Hepatocyte (in vitro differentiated cells): ENCODE measurements around the gene HOPX. TPM values are rescaled to one million over a fixed set of nuclear protein-coding genes. Genes with fewer than 3 reads are reported as not detected.

Source experiments
- DNase-seq: peaks from one replicate; pipeline ENCODE4 v3.0.0-alpha.2; 2016; ENCODE audit warnings: low spot score
- H2AFZ ChIP-seq: fragments of 200-600 bp; sonication (generic); 2 replicates; pipeline ENCODE4 v1.6.0; 2016; ENCODE audit warnings: antibody characterized with exemption, mild to moderate bottlenecking
- H3K27ac ChIP-seq: fragments of 200-600 bp; sonication (generic); 2 replicates; pipeline ENCODE4 v1.5.1; 2016; ENCODE audit warnings: mild to moderate bottlenecking
- H3K27me3 ChIP-seq: fragments of 200-600 bp; sonication (generic); 2 replicates; pipeline ENCODE4 v1.6.1; 2016
- H3K36me3 ChIP-seq: fragments of 200-600 bp; sonication (generic); replicated peaks from 2 replicates; pipeline ENCODE4 v1.5.1; 2016; ENCODE audit warnings: low read depth; ENCODE audit not compliant: insufficient read depth
- H3K4me1 ChIP-seq: fragments of 200-600 bp; sonication (generic); 2 replicates; pipeline ENCODE4 v1.5.1; 2016; ENCODE audit warnings: mild to moderate bottlenecking, moderate library complexity; ENCODE audit not compliant: insufficient read depth
- H3K4me2 ChIP-seq: fragments of 200-600 bp; sonication (generic); 2 replicates; pipeline ENCODE4 v1.6.0; 2016
- H3K4me3 ChIP-seq: fragments of 200-600 bp; sonication (generic); 2 replicates; pipeline ENCODE4 v1.5.1; 2016; ENCODE audit warnings: mild to moderate bottlenecking
- H3K79me2 ChIP-seq: fragments of 200-600 bp; sonication (generic); 2 replicates; pipeline ENCODE4 v1.6.0; 2017; ENCODE audit warnings: mild to moderate bottlenecking
- H3K9me2 ChIP-seq: fragments of 200-600 bp; sonication (generic); replicated peaks from 2 replicates; pipeline ENCODE4 v1.6.0; 2017; ENCODE audit warnings: mild to moderate bottlenecking; ENCODE audit not compliant: insufficient read depth
- H3K9me3 ChIP-seq: fragments of 200-600 bp; sonication (generic); 2 replicates; pipeline ENCODE4 v1.5.1; 2016; ENCODE audit warnings: low read depth, mild to moderate bottlenecking
- H4K20me1 ChIP-seq: fragments of 200-600 bp; sonication (generic); 2 replicates; pipeline ENCODE4 v1.6.0; 2016; ENCODE audit warnings: mild to moderate bottlenecking; ENCODE audit not compliant: insufficient read depth, poor library complexity, severe bottlenecking
- CTCF ChIP-seq: fragments of 200-600 bp; sonication (generic); IDR thresholded peaks from 2 replicates; pipeline ENCODE4 v1.5.1; 2016; ENCODE audit warnings: antibody characterized with exemption, mild to moderate bottlenecking; ENCODE audit not compliant: poor library complexity
- EZH2 ChIP-seq: fragments of 200-600 bp; sonication (generic); IDR thresholded peaks from 2 replicates; pipeline ENCODE4 v1.6.1; 2016; ENCODE audit warnings: antibody characterized with exemption, mild to moderate bottlenecking, borderline replicate concordance
- EZH2phosphoT487 ChIP-seq: fragments of 200-600 bp; sonication (generic); IDR thresholded peaks from one replicate; pipeline ENCODE4 v1.6.1; 2018; ENCODE audit warnings: antibody characterized with exemption, mild to moderate bottlenecking, low read depth, moderate library complexity; ENCODE audit not compliant: unreplicated experiment, severe bottlenecking
- WGBS: methylation state at CpG from one replicate; pipeline ENCODE4 v1.1.6; 2016; ENCODE audit warnings: low lambda C conversion rate; ENCODE audit errors: missing lambda C conversion rate; 5-methylcytosine and 5-hydroxymethylcytosine counted together
- polyA plus RNA-seq: library from polyadenylated mRNA; unstranded; fragments of >200 nt; fragmentation: Nextera tagmentation; extraction: Ambion mirVana; gene quantifications from 2 replicates; pipeline ENCODE4 v1.2.1, GENCODE V29; 2016
- total RNA-seq: library from RNA; depleted of rRNA; stranded (reverse); fragments of >200 nt; gene quantifications from 2 replicates; pipeline ENCODE4 v1.2.3, GENCODE V29; 2014

HOPX gene
- total and polyA plus RNA-seq, 2 experiments from 2014 or later, result 11.7 to 17.7 TPM

DNA sequence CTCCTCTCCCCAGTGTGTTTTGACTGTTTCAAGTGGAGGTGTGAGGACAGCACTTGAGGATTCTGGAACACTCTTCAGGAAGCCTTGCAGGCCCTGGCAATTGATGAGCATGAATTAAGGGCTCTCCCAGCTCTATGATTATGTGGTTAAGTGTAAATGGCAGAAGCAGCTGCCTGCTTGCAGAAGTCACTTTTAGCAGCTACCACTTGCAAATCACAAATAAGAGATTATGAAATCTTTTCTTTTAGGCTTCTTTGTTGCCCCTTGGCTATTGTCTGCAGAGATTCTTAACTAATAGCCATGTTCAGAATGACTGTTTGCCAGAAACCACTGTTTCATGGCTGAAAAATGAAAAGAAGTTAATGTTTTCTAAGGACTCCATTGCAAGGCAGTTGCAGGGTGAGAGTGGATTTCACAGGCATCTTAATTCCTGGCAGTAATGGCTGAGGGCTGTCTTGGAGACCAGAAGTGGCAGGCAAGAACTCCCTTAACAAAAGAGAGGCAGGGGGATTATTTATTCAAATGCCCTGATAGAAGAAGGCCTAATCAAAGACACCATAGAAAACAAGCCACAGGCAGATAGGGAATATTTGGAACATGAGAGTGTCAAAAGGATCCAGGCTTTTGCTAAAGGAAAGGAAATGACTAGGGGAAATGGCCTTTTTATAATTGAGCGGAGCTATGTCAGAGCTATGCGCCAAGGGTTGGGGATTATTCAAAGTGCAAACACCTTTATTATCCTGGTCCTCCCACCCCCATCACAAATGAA, 8.3 kb upstream of the HOPX start:
- H3K4me3 ChIP-seq, result no peak overlapping the region
- no peak overlapping the region for H2AFZ ChIP-seq
- H3K36me3 ChIP-seq, result no peaks in the 10 kb centered on the region
- H3K27ac ChIP-seq, result no peak overlapping the region
- 91% methylated on average over 2 of the region's 2 CpGs for WGBS
- H3K79me2 ChIP-seq, result no peaks in the 10 kb centered on the region
- no peaks in the 10 kb centered on the region for H3K9me3 ChIP-seq
- H3K27me3 ChIP-seq, result no peaks in the 10 kb centered on the region
- H4K20me1 ChIP-seq, result no peaks in the 10 kb centered on the region
- no peaks in the 10 kb centered on the region for H3K4me1 ChIP-seq
- no peak overlapping the region for H3K4me2 ChIP-seq
- TF ChIP-seq CTCF (no peak), EZH2phosphoT487 (no peak), EZH2 (no peak)
- DNase-seq, result no peak
- H3K9me2 ChIP-seq, result no peaks in the 10 kb centered on the region

GRCh38 chr4:56688094-56688647, 7.1 kb upstream of the HOPX start:
- Histone ChIP-seq H3K27ac (no peak overlapping the region), H2AFZ (no peak overlapping the region), H3K27me3 (no peaks in the 10 kb centered on the region), H3K4me1 (no peaks in the 10 kb centered on the region), H4K20me1 (no peaks in the 10 kb centered on the region), H3K4me3 (no peak overlapping the region), H3K4me2 (no peak overlapping the region), H3K79me2 (no peaks in the 10 kb centered on the region), H3K36me3 (no peaks in the 10 kb centered on the region), H3K9me2 (no peaks in the 10 kb centered on the region), H3K9me3 (no peaks in the 10 kb centered on the region)
- WGBS, result 85% methylated on average over 2 of the region's 2 CpGs
- TF ChIP-seq EZH2phosphoT487 (no peak), EZH2 (no peak), CTCF (no peak)
- no peak for DNase-seq

- no peaks in the 10 kb centered on the region for H3K27me3 ChIP-seq
- no peaks in the 10 kb centered on the region for H3K36me3 ChIP-seq
- DNase-seq, result no peak
- no peaks in the 10 kb centered on the region for H3K9me3 ChIP-seq
- H2AFZ ChIP-seq, result no peak overlapping the region
- H3K79me2 ChIP-seq, result no peaks in the 10 kb centered on the region
- no peaks in the 10 kb centered on the region for H3K4me1 ChIP-seq
- H3K27ac ChIP-seq, result no peak overlapping the region
- 89% methylated on average over 3 of the region's 3 CpGs for WGBS
- no peaks in the 10 kb centered on the region for H3K9me2 ChIP-seq
- no peaks in the 10 kb centered on the region for H4K20me1 ChIP-seq
- H3K4me2 ChIP-seq, result no peak overlapping the region
- H3K4me3 ChIP-seq, result no peak overlapping the region
- no peak for TF ChIP-seq EZH2phosphoT487
- no peak for TF ChIP-seq EZH2
- no peak for TF ChIP-seq CTCF
Observed at GRCh38 chr4:56686537-56687231, 5.6 kb upstream of the HOPX start.
